Panc1 (cell line): ENCODE data around the gene INTS1. TPM values are rescaled to one million over a fixed set of nuclear protein-coding genes. Genes with fewer than 3 reads are reported as not detected.

Experiments
- ATAC-seq: fragments of 200-7000 bp; cut with Tn5 transposase; 2 replicates; pipeline ENCODE4 v1.9.1; 2020; ENCODE audit warnings: mild to moderate bottlenecking, moderate library complexity
- BruUV-seq: library from RNA; stranded (reverse); fragments of 400-500 nt; replicated peaks from 2 replicates; lab custom pipeline; 2021; lab: Mats Ljungman, UMichigan
- CTCF ChIA-PET: fragments of 300-600 bp; sonication (Branson Sonifier 250); formaldehyde crosslinking; loops from one replicate; lab custom pipeline; 2022; ENCODE audit warnings: antibody characterized with exemption; lab: Charles Lee
- POLR2A ChIA-PET: fragments of 300-600 bp; sonication (Branson Sonifier 250); formaldehyde crosslinking; loops from one replicate; lab custom pipeline; 2022; ENCODE audit warnings: antibody characterized with exemption; lab: Charles Lee
- DNase-seq: peaks from one replicate; pipeline ENCODE4 v3.0.0-alpha.2; 2010; ENCODE audit warnings: low read depth, low spot score
- H3K27ac ChIP-seq: 2 replicates; pipeline ENCODE4 v1.5.1; 2011; ENCODE audit warnings: mild to moderate bottlenecking, low read length, inconsistent platforms
- H3K27me3 ChIP-seq: fragments of 200-500 bp; sonication (Bioruptor generic); 2 replicates; pipeline ENCODE4 v1.6.0; 2014; ENCODE audit warnings: low read length, inconsistent platforms; ENCODE audit not compliant: control insufficient read depth, insufficient read depth
- H3K36me3 ChIP-seq: fragments of 200-500 bp; sonication (Bioruptor generic); 2 replicates; pipeline ENCODE4 v1.5.1; 2014; ENCODE audit warnings: inconsistent platforms, mild to moderate bottlenecking, low read length, moderate library complexity; ENCODE audit not compliant: control insufficient read depth, insufficient read depth
- H3K4me1 ChIP-seq: 2 replicates; pipeline ENCODE4 v1.5.1; 2011; ENCODE audit warnings: inconsistent platforms, mild to moderate bottlenecking, low read length, moderate library complexity; ENCODE audit not compliant: control insufficient read depth, insufficient read depth
- H3K4me3 ChIP-seq, 2 experiments: 2 replicates each; pipeline ENCODE4 v1.5.1; 2011 to 2012; ENCODE audit warnings: low read depth in 2 of 2, low read length in 2 of 2, mild to moderate bottlenecking in 2 of 2, inconsistent platforms in 1 of 2, moderate library complexity in 1 of 2
- H3K9me3 ChIP-seq: fragments of 200-500 bp; sonication (Bioruptor generic); 2 replicates; pipeline ENCODE4 v1.5.1; 2014; ENCODE audit warnings: low read depth, mild to moderate bottlenecking, inconsistent platforms, low read length, moderate library complexity; ENCODE audit not compliant: control insufficient read depth, insufficient read depth
- POLR2AphosphoS5 ChIP-seq: IDR thresholded peaks from 2 replicates; pipeline ENCODE4 v1.6.1; 2012; ENCODE audit warnings: mild to moderate bottlenecking, low read depth, low read length, moderate library complexity
- SIN3A ChIP-seq: IDR thresholded peaks from 2 replicates; pipeline ENCODE4 v1.6.1; 2012; ENCODE audit warnings: low read depth, mild to moderate bottlenecking, low read length, moderate library complexity, borderline replicate concordance; ENCODE audit not compliant: insufficient read depth
- TCF7L2 ChIP-seq: IDR thresholded peaks from 2 replicates; pipeline ENCODE4 v1.6.1; 2011; ENCODE audit warnings: mild to moderate bottlenecking, low read depth, low read length, inconsistent platforms
- in situ Hi-C: cut with HindIII; loops from 2 replicates; pipeline ENCODE4 v1.10.0; 2016; ENCODE audit warnings: low sequenced_read_pairs, low pct_unique_long_range_greater_than_20kb
- intact Hi-C: fragments of 100-400 bp; cut with micrococcal nuclease; formaldehyde crosslinking; loops from one replicate; pipeline ENCODE4 v1.10.0; 2022; ENCODE audit not compliant: unreplicated experiment
- total RNA-seq: library from RNA; stranded (reverse); gene quantifications from one replicate; pipeline ENCODE4 v1.2.1, GENCODE V29; 2021; ENCODE audit not compliant: unreplicated experiment
- TF ChIP-seq, protein P1 (sequence below): fragments of 450-650 bp; IDR thresholded peaks from 2 replicates; pipeline ENCODE4 v1.5.1; 2017; ENCODE audit warnings: mild to moderate bottlenecking
- TF ChIP-seq, protein P2 (sequence below), 2 experiments: IDR thresholded peaks; 2 replicates each; pipeline ENCODE4 v1.6.1; 2011 to 2012; ENCODE audit warnings: low read depth in 2 of 2, control low read depth in 1 of 2, low read length in 1 of 2, mild to moderate bottlenecking in 1 of 2, moderate library complexity in 1 of 2; ENCODE audit not compliant: insufficient read depth in 1 of 2

INTS1 gene
- total RNA-seq, 1 experiment from 2014 or later: 173 TPM

- DNase-seq: no peak
- H3K36me3 ChIP-seq: peaks cover 17% of the 10 kb centered on the region; the same call in 1 of the 2 replicates
- no TSS peak for BruUV-seq
- no peak overlapping the region for H3K4me3 ChIP-seq
- CTCF ChIA-PET: no interaction called here
- POLR2A ChIA-PET: no interaction called here
- TF ChIP-seq POLR2AphosphoS5: no peak
- no peak for TF ChIP-seq SIN3A
- TF ChIP-seq TCF7L2: no peak
- TF ChIP-seq, protein P1, sequence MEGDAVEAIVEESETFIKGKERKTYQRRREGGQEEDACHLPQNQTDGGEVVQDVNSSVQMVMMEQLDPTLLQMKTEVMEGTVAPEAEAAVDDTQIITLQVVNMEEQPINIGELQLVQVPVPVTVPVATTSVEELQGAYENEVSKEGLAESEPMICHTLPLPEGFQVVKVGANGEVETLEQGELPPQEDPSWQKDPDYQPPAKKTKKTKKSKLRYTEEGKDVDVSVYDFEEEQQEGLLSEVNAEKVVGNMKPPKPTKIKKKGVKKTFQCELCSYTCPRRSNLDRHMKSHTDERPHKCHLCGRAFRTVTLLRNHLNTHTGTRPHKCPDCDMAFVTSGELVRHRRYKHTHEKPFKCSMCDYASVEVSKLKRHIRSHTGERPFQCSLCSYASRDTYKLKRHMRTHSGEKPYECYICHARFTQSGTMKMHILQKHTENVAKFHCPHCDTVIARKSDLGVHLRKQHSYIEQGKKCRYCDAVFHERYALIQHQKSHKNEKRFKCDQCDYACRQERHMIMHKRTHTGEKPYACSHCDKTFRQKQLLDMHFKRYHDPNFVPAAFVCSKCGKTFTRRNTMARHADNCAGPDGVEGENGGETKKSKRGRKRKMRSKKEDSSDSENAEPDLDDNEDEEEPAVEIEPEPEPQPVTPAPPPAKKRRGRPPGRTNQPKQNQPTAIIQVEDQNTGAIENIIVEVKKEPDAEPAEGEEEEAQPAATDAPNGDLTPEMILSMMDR: no peak
- TF ChIP-seq, protein P2, sequence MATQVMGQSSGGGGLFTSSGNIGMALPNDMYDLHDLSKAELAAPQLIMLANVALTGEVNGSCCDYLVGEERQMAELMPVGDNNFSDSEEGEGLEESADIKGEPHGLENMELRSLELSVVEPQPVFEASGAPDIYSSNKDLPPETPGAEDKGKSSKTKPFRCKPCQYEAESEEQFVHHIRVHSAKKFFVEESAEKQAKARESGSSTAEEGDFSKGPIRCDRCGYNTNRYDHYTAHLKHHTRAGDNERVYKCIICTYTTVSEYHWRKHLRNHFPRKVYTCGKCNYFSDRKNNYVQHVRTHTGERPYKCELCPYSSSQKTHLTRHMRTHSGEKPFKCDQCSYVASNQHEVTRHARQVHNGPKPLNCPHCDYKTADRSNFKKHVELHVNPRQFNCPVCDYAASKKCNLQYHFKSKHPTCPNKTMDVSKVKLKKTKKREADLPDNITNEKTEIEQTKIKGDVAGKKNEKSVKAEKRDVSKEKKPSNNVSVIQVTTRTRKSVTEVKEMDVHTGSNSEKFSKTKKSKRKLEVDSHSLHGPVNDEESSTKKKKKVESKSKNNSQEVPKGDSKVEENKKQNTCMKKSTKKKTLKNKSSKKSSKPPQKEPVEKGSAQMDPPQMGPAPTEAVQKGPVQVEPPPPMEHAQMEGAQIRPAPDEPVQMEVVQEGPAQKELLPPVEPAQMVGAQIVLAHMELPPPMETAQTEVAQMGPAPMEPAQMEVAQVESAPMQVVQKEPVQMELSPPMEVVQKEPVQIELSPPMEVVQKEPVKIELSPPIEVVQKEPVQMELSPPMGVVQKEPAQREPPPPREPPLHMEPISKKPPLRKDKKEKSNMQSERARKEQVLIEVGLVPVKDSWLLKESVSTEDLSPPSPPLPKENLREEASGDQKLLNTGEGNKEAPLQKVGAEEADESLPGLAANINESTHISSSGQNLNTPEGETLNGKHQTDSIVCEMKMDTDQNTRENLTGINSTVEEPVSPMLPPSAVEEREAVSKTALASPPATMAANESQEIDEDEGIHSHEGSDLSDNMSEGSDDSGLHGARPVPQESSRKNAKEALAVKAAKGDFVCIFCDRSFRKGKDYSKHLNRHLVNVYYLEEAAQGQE (IDR thresholded peaks at IDR 0.05; ENCODE audit: insufficient read depth in 1 of 2, low read depth in 2 of 2, low read length in 1 of 2): no peak
- no peaks in the 10 kb centered on the region for H3K4me1 ChIP-seq
- in situ Hi-C loops (no loop called here), intact Hi-C loops (no loop called here)
- H3K27ac ChIP-seq: no peak overlapping the region
- H3K27me3 ChIP-seq: no peaks in the 10 kb centered on the region
- H3K9me3 ChIP-seq: no peaks in the 10 kb centered on the region
- ATAC-seq: 0 out of 2 replicates have a peak, but pooled peaks have one; percentile 7
Observed at GRCh38 chr7:1494866-1495563, 9.2 kb downstream of the INTS1 start.

- CTCF ChIA-PET: no interaction called here
- Histone ChIP-seq H3K36me3 (peaks cover 16% of the 10 kb centered on the region; the same call in 1 of the 2 replicates), H3K4me1 (no peaks in the 10 kb centered on the region), H3K27ac (no peak overlapping the region), H3K9me3 (no peaks in the 10 kb centered on the region), H3K27me3 (no peaks in the 10 kb centered on the region), H3K4me3 (no peak overlapping the region)
- no TSS peak for BruUV-seq
- ATAC-seq: no peak
- in situ Hi-C loops (no loop called here), intact Hi-C loops (no loop called here)
- POLR2A ChIA-PET: no interaction called here
- TF ChIP-seq SIN3A: no peak
- TF ChIP-seq TCF7L2: no peak
- TF ChIP-seq, protein P2 (IDR thresholded peaks at IDR 0.05; ENCODE audit: insufficient read depth in 1 of 2, low read depth in 2 of 2, low read length in 1 of 2): no peak
- TF ChIP-seq, protein P1: no peak
- no peak for TF ChIP-seq POLR2AphosphoS5
- no peak for DNase-seq
Observed at GRCh38 chr7:1494447-1494846, 9.7 kb downstream of the INTS1 start.
